Neural cell (in vitro differentiated cells): Measurements from ENCODE around the gene L3MBTL4. TPM values are rescaled to one million over a fixed set of nuclear protein-coding genes. Genes with fewer than 3 reads are reported as not detected.

Source experiments
- H2AFZ ChIP-seq: fragments of 200-600, 300-800 bp; sonication (generic), shearing (Covaris generic); 2 replicates; pipeline ENCODE4 v1.6.0; 2014; ENCODE audit warnings: low read depth, mild to moderate bottlenecking, antibody characterized with exemption, low read length, moderate library complexity
- H3F3A ChIP-seq: fragments of 200-600 bp; shearing (Covaris generic); 2 replicates; pipeline ENCODE4 v1.6.1; 2016; ENCODE audit warnings: mild to moderate bottlenecking, moderate library complexity, mixed read lengths, antibody characterized with exemption, low read length; ENCODE audit not compliant: insufficient read depth, poor library complexity, severe bottlenecking
- H3K27ac ChIP-seq: fragments of 200-600, 300-800 bp; sonication (generic), shearing (Covaris generic); 2 replicates; pipeline ENCODE4 v1.5.1; 2014; ENCODE audit warnings: mild to moderate bottlenecking, low read length, moderate library complexity
- H3K27me3 ChIP-seq: fragments of 300-800, 200-600 bp; sonication (generic), shearing (Covaris generic); 2 replicates; pipeline ENCODE4 v1.6.0; 2014; ENCODE audit warnings: mild to moderate bottlenecking, low read depth, low read length, moderate library complexity; ENCODE audit not compliant: insufficient read depth
- H3K36me3 ChIP-seq: fragments of 300-800, 200-600 bp; sonication (generic), shearing (Covaris generic); 2 replicates; pipeline ENCODE4 v1.5.1; 2014; ENCODE audit warnings: mild to moderate bottlenecking, antibody characterized with exemption, low read length, moderate library complexity; ENCODE audit not compliant: insufficient read depth
- H3K4me2 ChIP-seq: fragments of 300-800, 200-600 bp; sonication (generic), shearing (Covaris generic); 2 replicates; pipeline ENCODE4 v1.6.0; 2014; ENCODE audit warnings: mild to moderate bottlenecking, low read length
- H3K4me3 ChIP-seq: fragments of 300-800, 200-600 bp; sonication (generic), shearing (Covaris generic); 2 replicates; pipeline ENCODE4 v1.5.1; 2014; ENCODE audit warnings: mild to moderate bottlenecking, low read length, moderate library complexity
- H3K79me2 ChIP-seq: fragments of 200-600 bp; shearing (Covaris generic); replicated peaks from 2 replicates; pipeline ENCODE4 v1.6.0; 2014; ENCODE audit warnings: mild to moderate bottlenecking, low read length, moderate library complexity; ENCODE audit not compliant: insufficient read depth
- H3K9ac ChIP-seq: fragments of 300-800, 200-600 bp; sonication (generic), shearing (Covaris generic); 2 replicates; pipeline ENCODE4 v1.6.1; 2016; ENCODE audit warnings: mild to moderate bottlenecking, low read length, mixed read lengths
- H3K9me2 ChIP-seq: fragments of 200-600 bp; shearing (Covaris generic); 2 replicates; pipeline ENCODE4 v1.6.1; 2016; ENCODE audit warnings: mild to moderate bottlenecking, low read length, mixed read lengths; ENCODE audit not compliant: insufficient read depth
- H3K9me3 ChIP-seq: fragments of 200-600, 300-800 bp; sonication (generic), shearing (Covaris generic); 2 replicates; pipeline ENCODE4 v1.6.1; 2016; ENCODE audit warnings: mild to moderate bottlenecking, mixed run types, low read length, moderate library complexity, mixed read lengths
- H4K20me1 ChIP-seq: fragments of 200-600 bp; shearing (Covaris generic); 2 replicates; pipeline ENCODE4 v1.6.1; 2016; ENCODE audit warnings: mild to moderate bottlenecking, mixed run types; ENCODE audit not compliant: insufficient read depth
- CTCF ChIP-seq: fragments of 450-650 bp; IDR thresholded peaks from 2 replicates; pipeline ENCODE4 v1.5.1; 2014; ENCODE audit warnings: antibody characterized with exemption, mild to moderate bottlenecking, moderate library complexity; ENCODE audit not compliant: poor library complexity, severe bottlenecking
- EP300 ChIP-seq: fragments of 450-650 bp; conservative IDR thresholded peaks from 2 replicates; pipeline ENCODE4 v1.6.1; 2014; ENCODE audit warnings: antibody characterized with exemption, mild to moderate bottlenecking, moderate library complexity; ENCODE audit not compliant: poor library complexity, severe bottlenecking
- EZH2 ChIP-seq: fragments of 200-600, 300-800 bp; shearing (Covaris generic), sonication (generic); IDR thresholded peaks from 2 replicates; pipeline ENCODE4 v1.6.1; 2014; ENCODE audit warnings: antibody characterized with exemption, low read length, borderline replicate concordance, mild to moderate bottlenecking; ENCODE audit not compliant: insufficient read depth, poor library complexity, severe bottlenecking
- MXI1 ChIP-seq: fragments of 450-650 bp; conservative IDR thresholded peaks from 2 replicates; pipeline ENCODE4 v1.6.1; 2014; ENCODE audit warnings: antibody characterized with exemption, mild to moderate bottlenecking; ENCODE audit not compliant: poor library complexity, severe bottlenecking
- POLR2AphosphoS5 ChIP-seq: IDR thresholded peaks from 2 replicates; pipeline ENCODE4 v1.6.1; 2012
- RAD21 ChIP-seq: fragments of 450-650 bp; conservative IDR thresholded peaks from 2 replicates; pipeline ENCODE4 v1.6.1; 2014; ENCODE audit warnings: antibody characterized with exemption, mild to moderate bottlenecking, moderate library complexity
- REST ChIP-seq: IDR thresholded peaks from 2 replicates; pipeline ENCODE4 v1.6.1; 2012; ENCODE audit warnings: borderline replicate concordance
- SMC3 ChIP-seq: fragments of 450-650 bp; conservative IDR thresholded peaks from 2 replicates; pipeline ENCODE4 v1.6.1; 2014; ENCODE audit warnings: antibody characterized with exemption, mild to moderate bottlenecking, moderate library complexity; ENCODE audit not compliant: poor library complexity
- TAF1 ChIP-seq: IDR thresholded peaks from 2 replicates; pipeline ENCODE4 v1.6.1; 2012; ENCODE audit warnings: low read depth
- polyA plus RNA-seq: library from polyadenylated mRNA; depleted of rRNA; stranded (reverse); fragments of >200 nt; gene quantifications from 2 replicates; pipeline ENCODE4 v1.2.3, GENCODE V29; 2014

Gene L3MBTL4
- polyA plus RNA-seq, 1 donor from 2014 or later, result 0.90 TPM

DNA sequence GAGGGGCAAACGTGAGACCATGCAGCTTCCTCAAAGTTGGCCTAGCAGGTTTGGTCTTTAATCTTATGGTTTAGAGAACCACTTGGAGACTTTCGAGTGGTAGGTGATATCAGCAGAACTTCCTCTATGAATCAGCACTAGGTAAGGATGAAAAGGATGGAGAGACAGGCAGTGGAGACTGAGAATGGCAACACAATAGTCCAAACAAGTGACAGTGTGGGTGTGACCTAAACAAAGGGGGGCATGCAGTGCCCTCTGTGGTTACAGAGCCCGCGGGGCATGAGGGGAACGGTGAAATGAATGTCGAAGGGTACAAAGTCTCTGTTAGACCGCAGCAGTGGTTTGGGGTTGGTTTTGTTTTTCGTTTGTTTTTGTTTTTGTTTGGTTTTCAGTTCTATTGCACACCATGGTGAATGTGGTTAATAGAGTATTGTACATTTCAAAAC is 143.9 kb downstream of the L3MBTL4 start:
- Histone ChIP-seq H3K4me2 (no peak overlapping the region), H3K9ac (no peak overlapping the region), H3K27me3 (no peaks in the 10 kb centered on the region), H4K20me1 (no peaks in the 10 kb centered on the region), H3K79me2 (no peaks in the 10 kb centered on the region), H3K4me3 (no peak overlapping the region), H3K9me2 (no peaks in the 10 kb centered on the region), H3K27ac (no peak overlapping the region), H3F3A (no peaks in the 10 kb centered on the region), H3K9me3 (no peaks in the 10 kb centered on the region), H2AFZ (no peak overlapping the region), H3K36me3 (no peaks in the 10 kb centered on the region)
- TF ChIP-seq EP300 (no peak), TAF1 (no peak), CTCF (no peak), REST (no peak), MXI1 (no peak), RAD21 (no peak)

GRCh38 chr18:6269660-6270332 is 144.9 kb downstream of the L3MBTL4 start:
- H3K27me3 ChIP-seq, result no peaks in the 10 kb centered on the region
- no peaks in the 10 kb centered on the region for H3K9me3 ChIP-seq
- H4K20me1 ChIP-seq, result no peaks in the 10 kb centered on the region
- H3F3A ChIP-seq, result no peaks in the 10 kb centered on the region
- H3K4me2 ChIP-seq, result no peak overlapping the region
- no peaks in the 10 kb centered on the region for H3K36me3 ChIP-seq
- no peak overlapping the region for H2AFZ ChIP-seq
- H3K9me2 ChIP-seq, result no peaks in the 10 kb centered on the region
- TF ChIP-seq REST (no peak), SMC3 (no peak), EP300 (no peak), CTCF (no peak), POLR2AphosphoS5 (no peak), TAF1 (no peak), MXI1 (no peak), RAD21 (no peak), EZH2 (no peak)
- H3K27ac ChIP-seq, result no peak overlapping the region
- no peaks in the 10 kb centered on the region for H3K79me2 ChIP-seq
- H3K9ac ChIP-seq, result no peak overlapping the region
- H3K4me3 ChIP-seq, result no peak overlapping the region
